Measurements from ENCODE around the gene RNF212.

RNF212 gene

GRCh38 chr4:1105662-1106061, 7.7 kb downstream of the RNF212 start:
- H3K9me3 Mint-ChIP-seq, result no peaks in the 10 kb centered on the region
- ATAC-seq (ENCODE audit: low read depth) (no peak), DNase-seq (ENCODE audit: low spot score in 2 of 2) (no peak)
- H3K36me3 Mint-ChIP-seq, result no peaks in the 10 kb centered on the region
- H3K4me1 Mint-ChIP-seq, result no peaks in the 10 kb centered on the region
- H3K4me3 Mint-ChIP-seq, result no peak overlapping the region
- H3K27ac Mint-ChIP-seq, result no peak overlapping the region
- H3K27me3 Mint-ChIP-seq, result peaks cover 6% of the 10 kb centered on the region

GRCh38 chr4:1105067-1105466, 8.3 kb downstream of the RNF212 start:
- no peaks in the 10 kb centered on the region for H3K4me1 Mint-ChIP-seq
- H3K36me3 Mint-ChIP-seq, result no peaks in the 10 kb centered on the region
- no peak overlapping the region for H3K4me3 Mint-ChIP-seq
- H3K9me3 Mint-ChIP-seq, result no peaks in the 10 kb centered on the region
- H3K27me3 Mint-ChIP-seq, result peaks cover 6% of the 10 kb centered on the region
- no peak overlapping the region for H3K27ac Mint-ChIP-seq
- no peak for ATAC-seq (ENCODE audit: low read depth)
- no peak for DNase-seq (ENCODE audit: low spot score in 2 of 2)

- Mint-ChIP-seq H3K4me3 (no peak overlapping the region), H3K9me3 (no peaks in the 10 kb centered on the region), H3K36me3 (no peaks in the 10 kb centered on the region), H3K27ac (no peak overlapping the region), H3K27me3 (peaks cover 1% of the 10 kb centered on the region), H3K4me1 (no peaks in the 10 kb centered on the region)
- ATAC-seq (ENCODE audit: low read depth) (no peak), DNase-seq (ENCODE audit: low spot score in 2 of 2) (no peak)
Observed at GRCh38 chr4:1104647-1105046, 8.7 kb downstream of the RNF212 start.

- peaks cover 2% of the 10 kb centered on the region for H3K27me3 Mint-ChIP-seq
- H3K4me3 Mint-ChIP-seq, result no peak overlapping the region
- DNase-seq (ENCODE audit: low spot score in 2 of 2) (no peak), ATAC-seq (ENCODE audit: low read depth) (no peak)
- H3K36me3 Mint-ChIP-seq, result no peaks in the 10 kb centered on the region
- H3K9me3 Mint-ChIP-seq, result no peaks in the 10 kb centered on the region
- no peaks in the 10 kb centered on the region for H3K4me1 Mint-ChIP-seq
- H3K27ac Mint-ChIP-seq, result no peak overlapping the region
Observed at GRCh38 chr4:1099684-1100335, 13.6 kb downstream of the RNF212 start.

GRCh38 chr4:1099270-1099669, 14.1 kb downstream of the RNF212 start:
- Mint-ChIP-seq H3K36me3 (no peaks in the 10 kb centered on the region), H3K27me3 (peaks cover 2% of the 10 kb centered on the region), H3K4me1 (no peaks in the 10 kb centered on the region), H3K9me3 (no peaks in the 10 kb centered on the region), H3K27ac (no peak overlapping the region), H3K4me3 (no peak overlapping the region)
- no peak for ATAC-seq (ENCODE audit: low read depth)
- no peak for DNase-seq (ENCODE audit: low spot score in 2 of 2)

- DNase-seq (ENCODE audit: low spot score in 2 of 2) (no peak), ATAC-seq (ENCODE audit: low read depth) (no peak)
- Mint-ChIP-seq H3K36me3 (no peaks in the 10 kb centered on the region), H3K4me3 (no peak overlapping the region), H3K9me3 (no peaks in the 10 kb centered on the region), H3K27ac (no peak overlapping the region), H3K4me1 (no peaks in the 10 kb centered on the region), H3K27me3 (peaks cover 3% of the 10 kb centered on the region)
Observed at GRCh38 chr4:1098311-1098925, 14.9 kb downstream of the RNF212 start.

- no peak for DNase-seq (ENCODE audit: low spot score in 2 of 2)
Observed at GRCh38 chr4:1097553-1097952, 15.8 kb downstream of the RNF212 start.

GRCh38 chr4:1096841-1097240, 16.5 kb downstream of the RNF212 start:
- no peak overlapping the region for H3K27ac Mint-ChIP-seq
- ATAC-seq (ENCODE audit: low read depth), result no peak
- no peaks in the 10 kb centered on the region for H3K36me3 Mint-ChIP-seq
- no peak for DNase-seq (ENCODE audit: low spot score in 2 of 2)
- H3K4me1 Mint-ChIP-seq, result no peaks in the 10 kb centered on the region
- peaks cover 6% of the 10 kb centered on the region for H3K27me3 Mint-ChIP-seq
- H3K4me3 Mint-ChIP-seq, result no peak overlapping the region
- no peaks in the 10 kb centered on the region for H3K9me3 Mint-ChIP-seq

More at GRCh38 chr4:1097553-1097952, 15.8 kb downstream of the RNF212 start:
- Mint-ChIP-seq H3K27ac (no peak overlapping the region), H3K4me1 (no peaks in the 10 kb centered on the region), H3K36me3 (no peaks in the 10 kb centered on the region), H3K4me3 (no peak overlapping the region), H3K27me3 (peaks cover 6% of the 10 kb centered on the region), H3K9me3 (no peaks in the 10 kb centered on the region)
- ATAC-seq (ENCODE audit: low read depth), result no peak

GRCh38 chr4:1094336-1094690, 19.1 kb downstream of the RNF212 start:
- Mint-ChIP-seq H3K27ac (no peak overlapping the region), H3K27me3 (peaks cover 12% of the 10 kb centered on the region), H3K4me1 (no peaks in the 10 kb centered on the region)

GRCh38 chr4:1093391-1094335, 19.7 kb downstream of the RNF212 start:
- DNase-seq (ENCODE audit: low spot score in 2 of 2) (no peak), ATAC-seq (ENCODE audit: low read depth) (no peak)
- H3K27ac Mint-ChIP-seq, result no peak overlapping the region

More at GRCh38 chr4:1094336-1094690, 19.1 kb downstream of the RNF212 start:
- no peak overlapping the region for H3K4me3 Mint-ChIP-seq
- peaks cover 6% of the 10 kb centered on the region for H3K9me3 Mint-ChIP-seq
- DNase-seq (ENCODE audit: low spot score in 2 of 2), result no peak
- no peak for ATAC-seq (ENCODE audit: low read depth)
- peaks cover 8% of the 10 kb centered on the region for H3K36me3 Mint-ChIP-seq

GRCh38 chr4:1092983-1093361, 20.4 kb downstream of the RNF212 start:
- Mint-ChIP-seq H3K4me1 (no peaks in the 10 kb centered on the region), H3K4me3 (no peak overlapping the region), H3K27me3 (peaks cover 13% of the 10 kb centered on the region), H3K27ac (no peak overlapping the region), H3K36me3 (peaks cover 10% of the 10 kb centered on the region), H3K9me3 (peaks cover 9% of the 10 kb centered on the region)
- DNase-seq (ENCODE audit: low spot score in 2 of 2) (no peak), ATAC-seq (ENCODE audit: low read depth) (no peak)

More at GRCh38 chr4:1093391-1094335, 19.7 kb downstream of the RNF212 start:
- Mint-ChIP-seq H3K4me3 (no peak overlapping the region), H3K27me3 (peaks cover 13% of the 10 kb centered on the region), H3K4me1 (no peaks in the 10 kb centered on the region), H3K36me3 (peaks cover 9% of the 10 kb centered on the region), H3K9me3 (peaks cover 8% of the 10 kb centered on the region)

- ATAC-seq (ENCODE audit: low read depth), result no peak
- H3K4me1 Mint-ChIP-seq, result no peaks in the 10 kb centered on the region
- H3K36me3 Mint-ChIP-seq, result peaks cover 13% of the 10 kb centered on the region
- H3K4me3 Mint-ChIP-seq, result no peak overlapping the region
- H3K27ac Mint-ChIP-seq, result no peak overlapping the region
- H3K27me3 Mint-ChIP-seq, result peaks cover 11% of the 10 kb centered on the region
- H3K9me3 Mint-ChIP-seq, result peaks cover 12% of the 10 kb centered on the region
- no peak for DNase-seq (ENCODE audit: low spot score in 2 of 2)
Observed at GRCh38 chr4:1092026-1092982, 21.1 kb downstream of the RNF212 start.

- no peak for ATAC-seq (ENCODE audit: low read depth)
- no peak overlapping the region for H3K4me3 Mint-ChIP-seq
- peaks cover 11% of the 10 kb centered on the region for H3K27me3 Mint-ChIP-seq
- H3K36me3 Mint-ChIP-seq, result peaks cover 13% of the 10 kb centered on the region
- H3K27ac Mint-ChIP-seq, result no peak overlapping the region
- H3K4me1 Mint-ChIP-seq, result no peaks in the 10 kb centered on the region
- no peak for DNase-seq (ENCODE audit: low spot score in 2 of 2)
- peaks cover 12% of the 10 kb centered on the region for H3K9me3 Mint-ChIP-seq
Observed at GRCh38 chr4:1091561-1091995, 21.8 kb downstream of the RNF212 start.
